ENCODE results near the gene MALRD1. TPM values are rescaled to one million over a fixed set of nuclear protein-coding genes. Genes with fewer than 3 reads are reported as not detected.

Gene MALRD1
- total and polyA plus RNA-seq, 2 of the 8 experiments (the other 6 are each of a cell fraction or from before 2014, with no cell fraction given): 0.32 to 0.35 TPM

DNA sequence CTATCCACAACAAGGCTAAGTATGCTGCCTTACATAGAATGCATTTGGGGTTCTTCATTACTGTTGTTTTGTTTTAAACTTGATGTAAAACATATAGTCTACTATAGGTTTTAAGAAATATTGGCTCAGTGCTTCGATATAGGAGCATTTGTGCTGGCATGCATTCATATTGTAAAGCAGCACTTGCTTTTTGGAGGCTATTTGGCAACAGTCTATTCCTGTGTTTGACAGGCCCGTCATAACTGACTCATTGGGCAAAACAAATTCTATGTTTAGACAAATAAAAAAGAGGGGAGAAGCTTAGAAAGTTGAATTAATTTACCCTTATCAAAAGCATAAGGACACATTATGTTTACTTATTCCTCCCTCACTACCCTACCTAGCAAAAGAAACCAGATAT, 729.2 kb downstream of the MALRD1 start (continued):
- TF ChIP-seq, protein P1, sequence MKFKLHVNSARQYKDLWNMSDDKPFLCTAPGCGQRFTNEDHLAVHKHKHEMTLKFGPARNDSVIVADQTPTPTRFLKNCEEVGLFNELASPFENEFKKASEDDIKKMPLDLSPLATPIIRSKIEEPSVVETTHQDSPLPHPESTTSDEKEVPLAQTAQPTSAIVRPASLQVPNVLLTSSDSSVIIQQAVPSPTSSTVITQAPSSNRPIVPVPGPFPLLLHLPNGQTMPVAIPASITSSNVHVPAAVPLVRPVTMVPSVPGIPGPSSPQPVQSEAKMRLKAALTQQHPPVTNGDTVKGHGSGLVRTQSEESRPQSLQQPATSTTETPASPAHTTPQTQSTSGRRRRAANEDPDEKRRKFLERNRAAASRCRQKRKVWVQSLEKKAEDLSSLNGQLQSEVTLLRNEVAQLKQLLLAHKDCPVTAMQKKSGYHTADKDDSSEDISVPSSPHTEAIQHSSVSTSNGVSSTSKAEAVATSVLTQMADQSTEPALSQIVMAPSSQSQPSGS (IDR thresholded peaks at IDR 0.05; ENCODE audit: low read length): no peak
- TF ChIP-seq SP1 (IDR thresholded peaks at IDR 0.05; ENCODE audit: low read depth, low read length) (no peak), RBBP5 (IDR thresholded peaks at IDR 0.05; ENCODE audit: borderline replicate concordance, low read depth, low read length) (no peak), TAF7 (optimal IDR thresholded peaks at IDR 0.05; ENCODE audit: borderline replicate concordance, low read depth, low read length) (no peak), HDAC6 (IDR thresholded peaks at IDR 0.05; ENCODE audit: low read depth, low read length) (no peak), KDM5A (IDR thresholded peaks at IDR 0.05; ENCODE audit: low read length) (no peak), PHF8 (conservative IDR thresholded peaks at IDR 0.05; ENCODE audit: low read depth, low read length) (no peak)
